OCI-LY3 (cell line): ENCODE data around the gene PHC3.

Experiments used
- EZH2phosphoT487 ChIP-seq: fragments of 200-600 bp; shearing (Covaris generic); IDR thresholded peaks from 2 replicates; pipeline ENCODE4 v1.6.1; 2018; ENCODE audit warnings: antibody characterized with exemption, mixed run types, low read depth
- TF ChIP-seq, protein P1 (sequence below): fragments of 200-600, 300-600 bp; sonication (generic); IDR thresholded peaks from 2 replicates; pipeline ENCODE4 v1.5.1; 2014; ENCODE audit warnings: antibody characterized with exemption, low read length, low read depth

GRCh38 chr3:170077361-170077760 lies 104.2 kb downstream of the PHC3 start:
- TF ChIP-seq, protein P1, sequence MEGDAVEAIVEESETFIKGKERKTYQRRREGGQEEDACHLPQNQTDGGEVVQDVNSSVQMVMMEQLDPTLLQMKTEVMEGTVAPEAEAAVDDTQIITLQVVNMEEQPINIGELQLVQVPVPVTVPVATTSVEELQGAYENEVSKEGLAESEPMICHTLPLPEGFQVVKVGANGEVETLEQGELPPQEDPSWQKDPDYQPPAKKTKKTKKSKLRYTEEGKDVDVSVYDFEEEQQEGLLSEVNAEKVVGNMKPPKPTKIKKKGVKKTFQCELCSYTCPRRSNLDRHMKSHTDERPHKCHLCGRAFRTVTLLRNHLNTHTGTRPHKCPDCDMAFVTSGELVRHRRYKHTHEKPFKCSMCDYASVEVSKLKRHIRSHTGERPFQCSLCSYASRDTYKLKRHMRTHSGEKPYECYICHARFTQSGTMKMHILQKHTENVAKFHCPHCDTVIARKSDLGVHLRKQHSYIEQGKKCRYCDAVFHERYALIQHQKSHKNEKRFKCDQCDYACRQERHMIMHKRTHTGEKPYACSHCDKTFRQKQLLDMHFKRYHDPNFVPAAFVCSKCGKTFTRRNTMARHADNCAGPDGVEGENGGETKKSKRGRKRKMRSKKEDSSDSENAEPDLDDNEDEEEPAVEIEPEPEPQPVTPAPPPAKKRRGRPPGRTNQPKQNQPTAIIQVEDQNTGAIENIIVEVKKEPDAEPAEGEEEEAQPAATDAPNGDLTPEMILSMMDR = no peak
- no peak for TF ChIP-seq EZH2phosphoT487
